ENCODE results near the gene TMEFF2.

The TMEFF2 gene

GRCh38 chr2:192184349-192184748 is 10.4 kb downstream of the TMEFF2 start:
- no peak overlapping the region for H3K4me3 ChIP-seq (ENCODE audit: low read depth, low read length)

- H3K4me3 ChIP-seq (ENCODE audit: low read depth, low read length) = no peak overlapping the region
These were observed 11.4 kb downstream of the TMEFF2 start for GRCh38 chr2:192183296-192183695.

- no peak overlapping the region for H3K4me3 ChIP-seq (ENCODE audit: low read depth, low read length)
These were observed 27.8 kb downstream of the TMEFF2 start for GRCh38 chr2:192166946-192167345.

- no peak overlapping the region for H3K4me3 ChIP-seq (ENCODE audit: low read depth, low read length)
These were observed 28.9 kb downstream of the TMEFF2 start for GRCh38 chr2:192165842-192166241.

- H3K4me3 ChIP-seq (ENCODE audit: low read depth, low read length) = no peak overlapping the region
These were observed 32.2 kb downstream of the TMEFF2 start for GRCh38 chr2:192162392-192163042.

- no peak overlapping the region for H3K4me3 ChIP-seq (ENCODE audit: low read depth, low read length)
These were observed 33.0 kb downstream of the TMEFF2 start for GRCh38 chr2:192161656-192162290.

GRCh38 chr2:192159736-192160135 is 35.0 kb downstream of the TMEFF2 start:
- no peak overlapping the region for H3K4me3 ChIP-seq (ENCODE audit: low read depth, low read length)

- no peak overlapping the region for H3K4me3 ChIP-seq (ENCODE audit: low read depth, low read length)
These were observed 35.5 kb downstream of the TMEFF2 start for GRCh38 chr2:192159208-192159607.

- no peak overlapping the region for H3K4me3 ChIP-seq (ENCODE audit: low read depth, low read length)
These were observed 37.0 kb downstream of the TMEFF2 start for GRCh38 chr2:192157776-192158175.

GRCh38 chr2:192155511-192156118 is 39.1 kb downstream of the TMEFF2 start:
- no peak overlapping the region for H3K4me3 ChIP-seq (ENCODE audit: low read depth, low read length)

GRCh38 chr2:192153561-192153960 is 41.2 kb downstream of the TMEFF2 start:
- no peak overlapping the region for H3K4me3 ChIP-seq (ENCODE audit: low read depth, low read length)

GRCh38 chr2:192151853-192152252 is 42.9 kb downstream of the TMEFF2 start:
- H3K4me3 ChIP-seq (ENCODE audit: low read depth, low read length) = no peak overlapping the region

- no peak overlapping the region for H3K4me3 ChIP-seq (ENCODE audit: low read depth, low read length)
These were observed 44.6 kb downstream of the TMEFF2 start for GRCh38 chr2:192150166-192150565.

- H3K4me3 ChIP-seq (ENCODE audit: low read depth, low read length) = no peak overlapping the region
These were observed 46.0 kb downstream of the TMEFF2 start for GRCh38 chr2:192148620-192149321.

- H3K4me3 ChIP-seq (ENCODE audit: low read depth, low read length) = no peak overlapping the region
These were observed 46.5 kb downstream of the TMEFF2 start for GRCh38 chr2:192148241-192148619.

GRCh38 chr2:192146069-192147015 is 48.4 kb downstream of the TMEFF2 start:
- H3K4me3 ChIP-seq (ENCODE audit: low read depth, low read length) = no peak overlapping the region

- H3K4me3 ChIP-seq (ENCODE audit: low read depth, low read length) = no peak overlapping the region
These were observed 49.2 kb downstream of the TMEFF2 start for GRCh38 chr2:192145496-192145895.

- H3K4me3 ChIP-seq (ENCODE audit: low read depth, low read length) = no peak overlapping the region
These were observed 54.4 kb downstream of the TMEFF2 start for GRCh38 chr2:192140236-192140839.

GRCh38 chr2:192139813-192140212 is 54.9 kb downstream of the TMEFF2 start:
- no peak overlapping the region for H3K4me3 ChIP-seq (ENCODE audit: low read depth, low read length)

- no peak overlapping the region for H3K4me3 ChIP-seq (ENCODE audit: low read depth, low read length)
These were observed 57.3 kb downstream of the TMEFF2 start for GRCh38 chr2:192137451-192137850.
